ENCODE measurements around the gene TCF7L2. TPM values are rescaled to one million over a fixed set of nuclear protein-coding genes. Genes with fewer than 3 reads are reported as not detected.

TCF7L2 gene
- 0.47 TPM in 1 of 2 replicates, not detected in the other for total RNA-seq (2014; rRNA removed; shearing (Covaris generic); ENCODE audit: low replicate concordance)

GRCh38 chr10:112949875-112950507, at the start of gene TCF7L2:
TSS of gene TCF7L2 (plus strand) at chr10:112950247. CDS start at chr10:112950757, 510 bp downstream.
- in situ Hi-C loops (cut with HindIII; ENCODE audit: low pct_unique_long_range_greater_than_20kb, low sequenced_read_pairs): no loop called here
- DNase-seq (ENCODE audit: low read depth): peak; percentile 88

DNA sequence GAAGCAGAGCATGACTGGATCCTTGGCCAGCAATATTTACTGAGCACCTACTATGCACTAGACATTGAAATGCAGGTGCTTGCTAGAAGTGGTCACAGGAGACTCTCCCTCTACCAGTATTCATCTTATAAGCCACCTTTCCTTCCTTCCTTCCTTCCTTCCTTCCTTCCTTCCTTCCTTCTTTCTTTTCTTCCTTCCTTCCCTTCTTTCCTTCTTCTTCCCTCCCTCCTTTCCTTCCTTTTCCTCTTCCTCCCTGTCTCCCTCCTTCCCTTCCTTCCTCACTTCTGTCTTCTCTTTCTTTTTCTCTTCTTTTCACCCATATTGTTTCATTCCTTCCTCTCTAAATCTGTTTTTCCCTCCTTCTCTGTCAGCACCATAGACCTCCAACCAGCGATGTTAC, 47.3 kb upstream of the TCF7L2 start:
- DNase-seq (ENCODE audit: low read depth): no peak
- in situ Hi-C loops (cut with HindIII; ENCODE audit: low pct_unique_long_range_greater_than_20kb, low sequenced_read_pairs): no loop called here

DNA sequence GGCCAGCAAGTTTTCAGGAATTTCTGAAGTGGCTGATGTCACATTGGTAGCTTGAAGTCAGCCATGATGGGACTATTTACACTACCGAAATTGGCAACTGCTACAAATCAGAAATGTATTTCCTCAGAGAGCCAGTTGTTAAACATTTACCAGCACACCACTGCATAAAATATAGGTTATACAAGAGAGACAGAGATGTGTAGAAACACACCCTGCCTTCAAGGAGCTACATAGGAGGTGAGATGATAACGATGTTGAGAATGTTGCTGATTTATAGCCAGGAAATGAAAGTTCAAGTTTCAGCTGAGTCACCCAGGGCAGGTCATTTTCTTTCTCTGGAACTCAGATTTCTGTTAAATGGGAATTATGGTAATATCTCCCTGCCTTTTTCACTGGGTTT, 46.0 kb upstream of the TCF7L2 start:
- peak; percentile 59 for DNase-seq (ENCODE audit: low read depth)
- in situ Hi-C loops (cut with HindIII; ENCODE audit: low pct_unique_long_range_greater_than_20kb, low sequenced_read_pairs): no loop called here

DNA sequence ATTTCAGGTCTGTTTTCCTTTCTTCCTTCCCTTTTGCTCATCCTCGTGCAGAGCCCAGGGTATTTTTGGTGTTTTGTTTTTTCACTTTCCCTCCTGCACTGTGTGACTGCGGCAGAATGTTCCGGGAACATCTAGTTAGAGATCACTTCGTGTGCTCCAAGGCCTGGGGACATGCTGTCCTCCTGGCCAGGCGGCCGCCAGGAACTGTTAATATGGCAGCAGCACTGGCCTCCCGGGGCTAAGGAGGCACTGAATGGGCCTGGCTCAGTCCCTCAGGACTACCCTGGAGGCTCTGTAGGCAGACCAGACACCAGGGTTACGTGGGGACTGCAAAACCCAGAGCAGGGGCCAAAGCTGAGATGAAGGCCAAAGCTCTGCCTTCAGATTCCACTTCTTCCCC, 43.1 kb upstream of the TCF7L2 start:
- in situ Hi-C loops (cut with HindIII; ENCODE audit: low pct_unique_long_range_greater_than_20kb, low sequenced_read_pairs): no loop called here
- no peak for DNase-seq (ENCODE audit: low read depth)

- no peak for DNase-seq (ENCODE audit: low read depth)
- in situ Hi-C loops (cut with HindIII; ENCODE audit: low pct_unique_long_range_greater_than_20kb, low sequenced_read_pairs): no loop called here
These were observed 42.2 kb upstream of the TCF7L2 start for GRCh38 chr10:112907893-112908292.

DNA sequence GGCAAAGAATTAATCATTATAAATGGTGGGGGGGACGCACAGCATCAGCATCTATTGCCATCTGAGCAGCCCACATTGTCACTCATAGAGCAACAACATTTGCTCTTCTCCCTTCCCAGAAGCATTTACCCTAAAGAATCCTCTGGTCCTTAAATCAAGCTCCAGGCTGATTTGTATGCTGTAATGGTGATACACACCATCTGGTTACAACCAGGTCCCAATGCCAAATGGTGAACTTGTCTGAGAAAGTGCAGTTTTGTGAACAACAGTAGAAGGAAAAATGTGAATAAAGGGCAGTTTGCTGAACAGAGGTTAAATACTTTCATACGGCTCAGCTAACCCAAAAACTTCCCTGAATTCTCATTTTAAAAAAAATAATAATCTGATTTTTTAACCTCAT, 38.8 kb upstream of the TCF7L2 start:
- DNase-seq (ENCODE audit: low read depth): no peak
- in situ Hi-C loops (cut with HindIII; ENCODE audit: low pct_unique_long_range_greater_than_20kb, low sequenced_read_pairs): no loop called here

DNA sequence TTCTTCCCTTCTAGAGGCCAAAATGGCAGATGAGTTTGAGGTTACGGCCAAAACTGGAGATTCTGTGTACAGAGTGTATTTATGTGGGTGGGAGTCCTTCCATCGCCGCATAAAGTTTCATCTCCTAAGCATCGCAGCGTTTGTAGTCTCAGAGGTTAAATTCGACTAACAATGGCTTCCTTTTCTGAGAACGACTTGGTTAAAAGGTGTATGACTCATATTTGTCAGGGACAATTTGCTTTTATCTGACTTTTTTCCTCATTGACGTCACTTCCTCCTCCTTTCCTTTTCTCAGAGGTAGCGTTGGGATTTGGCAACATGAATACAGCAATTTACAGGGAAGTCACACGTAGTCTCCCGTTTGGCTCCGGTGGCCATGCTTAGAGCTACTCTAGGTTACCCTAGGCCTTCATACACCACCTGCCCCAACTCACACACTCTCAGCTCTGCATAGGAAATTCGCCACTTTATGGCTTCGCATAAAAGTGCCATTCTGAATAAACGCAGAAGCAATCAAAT, 37.6 kb upstream of the TCF7L2 start:
- in situ Hi-C loops (cut with HindIII; ENCODE audit: low pct_unique_long_range_greater_than_20kb, low sequenced_read_pairs): no loop called here
- no peak for DNase-seq (ENCODE audit: low read depth)

DNA sequence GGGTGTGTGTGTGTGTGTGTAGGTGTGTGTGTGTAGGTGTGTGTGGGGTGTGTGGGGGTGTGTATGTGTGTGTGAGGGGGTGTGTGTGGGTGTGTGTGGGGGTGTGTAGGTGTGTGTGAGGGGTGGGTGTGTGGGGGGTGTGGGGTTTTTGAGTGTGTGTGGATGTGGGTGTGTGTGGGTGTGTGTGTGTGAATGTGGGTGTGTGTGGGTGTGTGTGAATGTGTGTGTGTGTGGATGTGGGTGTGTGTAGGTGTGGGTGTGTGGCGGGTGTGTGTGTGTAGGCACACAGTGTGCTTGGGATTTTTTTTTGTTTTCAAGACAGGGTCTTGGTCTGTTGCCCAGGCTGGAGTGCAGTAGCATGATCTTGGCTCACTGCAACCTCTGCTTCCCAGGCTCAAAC, 36.8 kb upstream of the TCF7L2 start:
- no peak for DNase-seq (ENCODE audit: low read depth)
- in situ Hi-C loops (cut with HindIII; ENCODE audit: low pct_unique_long_range_greater_than_20kb, low sequenced_read_pairs): no loop called here

DNA sequence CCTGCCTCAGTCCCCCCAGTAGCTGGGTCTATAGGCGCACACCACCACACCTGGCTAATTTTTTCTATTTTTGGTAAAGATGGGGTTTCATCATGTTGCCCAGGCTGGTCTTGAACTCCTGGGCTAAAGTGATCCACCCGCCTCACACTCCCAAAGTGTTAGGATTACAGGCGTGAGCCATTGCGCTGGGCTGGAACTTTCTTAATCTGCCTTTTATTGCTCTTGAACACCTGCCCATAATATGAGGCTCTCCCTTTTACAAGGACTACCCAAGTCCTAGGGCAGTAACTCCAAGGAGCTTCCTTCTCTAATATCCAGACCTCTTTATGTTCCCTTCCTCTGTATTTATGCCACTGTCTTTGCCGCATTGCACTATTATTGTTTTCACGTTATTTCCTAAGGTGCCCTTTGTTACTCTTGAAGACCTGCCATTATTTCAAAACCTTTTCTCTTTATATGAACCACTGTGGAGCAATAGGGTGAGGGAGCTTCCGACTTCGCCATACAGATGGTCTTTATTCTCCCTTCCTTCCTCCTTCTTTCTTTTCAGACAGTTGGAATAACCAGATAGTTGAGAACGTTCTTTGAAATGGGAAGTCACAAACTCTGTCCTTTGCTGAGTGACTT, 36.3 kb upstream of the TCF7L2 start:
- no peak for DNase-seq (ENCODE audit: low read depth)
- in situ Hi-C loops (cut with HindIII; ENCODE audit: low pct_unique_long_range_greater_than_20kb, low sequenced_read_pairs): no loop called here

- in situ Hi-C loops (cut with HindIII; ENCODE audit: low pct_unique_long_range_greater_than_20kb, low sequenced_read_pairs): no loop called here
- no peak for DNase-seq (ENCODE audit: low read depth)
These were observed 35.6 kb upstream of the TCF7L2 start for GRCh38 chr10:112914288-112914952.

- DNase-seq (ENCODE audit: low read depth): peak; percentile 82
- in situ Hi-C loops (cut with HindIII; ENCODE audit: low pct_unique_long_range_greater_than_20kb, low sequenced_read_pairs): no loop called here
These were observed 34.2 kb upstream of the TCF7L2 start for GRCh38 chr10:112915590-112916572.

DNA sequence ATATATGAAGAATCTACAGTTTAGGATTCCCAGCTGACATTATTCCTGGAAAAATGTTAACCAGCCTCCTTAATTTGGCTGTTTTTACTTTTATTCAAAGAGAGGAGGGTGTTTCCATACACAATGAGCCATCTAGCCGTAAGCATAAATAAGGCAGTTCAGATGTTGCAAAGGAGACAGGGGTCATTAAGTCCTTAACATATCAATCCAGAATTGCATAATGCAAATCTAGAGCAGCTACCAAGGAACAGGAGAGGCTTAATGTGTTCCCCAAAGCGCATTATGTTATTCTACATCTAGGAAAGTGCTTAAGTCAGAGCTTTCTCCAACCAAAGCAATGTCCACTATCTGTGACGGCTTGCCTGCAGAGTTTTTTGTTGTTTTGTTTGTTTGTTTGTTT, 32.4 kb upstream of the TCF7L2 start:
- in situ Hi-C loops (cut with HindIII; ENCODE audit: low pct_unique_long_range_greater_than_20kb, low sequenced_read_pairs): no loop called here
- no peak for DNase-seq (ENCODE audit: low read depth)

DNA sequence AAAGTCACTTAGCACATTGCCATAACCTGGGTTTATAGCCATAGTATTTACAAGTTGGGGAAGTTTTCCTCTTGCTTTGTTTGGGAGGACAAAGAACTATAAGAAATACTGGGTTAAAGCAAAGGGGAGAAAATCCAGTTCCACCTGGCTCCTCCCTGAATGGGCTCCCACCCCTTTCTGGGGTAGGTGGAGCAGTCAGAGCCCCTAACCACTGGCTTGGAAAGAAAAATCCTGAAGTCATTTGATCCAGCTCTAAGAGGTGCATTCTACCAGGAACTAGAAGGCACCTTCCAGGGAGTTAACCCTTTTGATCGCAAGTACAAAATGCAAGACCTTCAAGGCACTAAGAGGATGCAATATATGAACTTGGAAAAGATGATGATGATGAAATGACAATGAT, 31.3 kb upstream of the TCF7L2 start:
- in situ Hi-C loops (cut with HindIII; ENCODE audit: low pct_unique_long_range_greater_than_20kb, low sequenced_read_pairs): no loop called here
- no peak for DNase-seq (ENCODE audit: low read depth)

GRCh38 chr10:112919721-112920120, 30.3 kb upstream of the TCF7L2 start:
- in situ Hi-C loops (cut with HindIII; ENCODE audit: low pct_unique_long_range_greater_than_20kb, low sequenced_read_pairs): no loop called here
- DNase-seq (ENCODE audit: low read depth): peak; percentile 16

GRCh38 chr10:112926906-112927688, 22.9 kb upstream of the TCF7L2 start:
- in situ Hi-C loops (cut with HindIII; ENCODE audit: low pct_unique_long_range_greater_than_20kb, low sequenced_read_pairs): no loop called here
- DNase-seq (ENCODE audit: low read depth): no peak

DNA sequence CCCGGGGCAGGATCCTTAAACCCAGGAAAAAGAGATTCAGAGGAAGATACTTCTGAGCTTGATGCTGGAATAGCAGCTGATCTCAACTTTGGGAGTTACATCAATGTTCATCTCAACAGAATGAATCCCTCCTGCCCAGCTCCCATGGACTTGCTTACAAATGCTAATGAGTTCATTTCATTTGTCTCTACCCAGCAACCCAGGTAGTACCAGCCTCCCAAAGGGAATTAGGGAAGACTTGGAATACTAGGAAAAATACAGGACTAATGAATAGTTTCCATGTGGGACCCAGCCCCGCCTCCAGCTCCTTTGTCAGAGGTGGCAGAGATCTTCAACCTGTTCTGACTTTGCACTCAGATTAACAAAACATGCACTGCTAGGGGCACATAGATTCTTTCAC, 22.1 kb upstream of the TCF7L2 start:
- DNase-seq (ENCODE audit: low read depth): no peak
- in situ Hi-C loops (cut with HindIII; ENCODE audit: low pct_unique_long_range_greater_than_20kb, low sequenced_read_pairs): no loop called here

DNA sequence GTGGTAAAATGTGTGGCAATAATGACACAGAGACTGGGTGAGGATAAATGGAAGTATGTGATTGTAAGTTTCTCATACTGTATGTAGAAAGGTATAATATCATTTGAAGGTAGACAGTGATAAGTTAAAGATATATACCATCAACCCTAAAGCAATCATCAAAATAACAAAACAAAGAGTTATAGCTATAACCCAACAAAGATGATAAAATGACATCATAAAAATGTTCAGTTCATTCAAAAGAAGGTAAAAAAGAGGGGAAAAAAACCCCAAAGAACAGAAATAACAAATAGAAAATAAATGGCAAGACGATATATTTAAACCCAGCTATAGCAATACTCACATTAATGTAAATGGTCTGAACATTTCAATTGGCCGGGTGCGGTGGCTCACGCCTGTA, 17.4 kb upstream of the TCF7L2 start:
- no peak for DNase-seq (ENCODE audit: low read depth)
- in situ Hi-C loops (cut with HindIII; ENCODE audit: low pct_unique_long_range_greater_than_20kb, low sequenced_read_pairs): no loop called here

DNA sequence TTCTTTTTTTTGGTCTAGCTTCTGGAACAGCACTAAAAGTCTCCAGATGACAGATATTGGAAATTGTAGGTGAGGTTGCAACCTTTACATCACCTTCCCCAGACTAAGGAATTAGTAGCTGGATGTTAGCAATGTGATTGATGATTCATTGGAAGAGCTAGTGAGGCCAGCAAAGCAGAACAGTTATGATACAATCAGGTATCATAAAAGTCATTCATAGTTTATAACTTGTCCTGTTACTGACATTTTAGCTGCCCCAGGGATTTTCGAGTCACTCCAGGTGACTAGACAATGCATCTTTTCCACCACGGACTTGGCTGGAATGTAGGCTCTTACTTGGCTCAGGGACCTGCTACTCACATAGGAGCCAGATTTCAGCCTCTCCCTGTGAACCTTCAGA, 15.9 kb upstream of the TCF7L2 start:
- in situ Hi-C loops (cut with HindIII; ENCODE audit: low pct_unique_long_range_greater_than_20kb, low sequenced_read_pairs): no loop called here
- DNase-seq (ENCODE audit: low read depth): no peak
